ENCODE data around the gene ZSCAN5B.
"Not testable (repeated sequence)": the region's sequence is repeated elsewhere in the genome, so short reads cannot be mapped to it uniquely, and the experiment has no call there.

ZSCAN5B gene

DNA sequence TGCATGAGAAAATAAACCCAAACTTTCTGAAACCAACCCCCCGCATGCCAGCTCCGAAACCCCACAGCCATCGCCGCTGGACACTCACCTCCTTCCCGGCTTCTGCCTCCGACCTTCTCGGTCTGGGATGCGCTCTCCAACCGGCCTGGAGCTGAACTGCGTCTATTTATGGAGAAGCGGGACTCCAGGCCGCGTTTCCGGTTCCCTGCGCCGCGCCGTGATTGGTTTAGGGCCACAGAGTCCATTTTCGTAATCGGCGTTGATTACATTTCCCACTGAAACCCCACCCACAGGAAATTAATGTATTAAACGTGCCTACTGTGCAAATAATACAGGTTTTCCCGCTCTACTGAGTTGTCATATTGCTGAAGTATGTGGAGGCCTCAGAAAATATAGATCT, at the start of gene ZSCAN5B:
ZSCAN5B (minus strand) TSS at position 138 of the 400 bp plus-strand sequence. CDS start 4,731 bp downstream, outside the sequence.
- DNase-seq (ENCODE audit: low read depth in 2 of 2), result not testable (repeated sequence)

GRCh38 chr19:56245764-56246163, 48.2 kb upstream of the ZSCAN5B start:
- not testable (repeated sequence) for DNase-seq (ENCODE audit: low read depth in 2 of 2)

- DNase-seq (ENCODE audit: low read depth in 2 of 2), result no peak
Observed at GRCh38 chr19:56245121-56245740, 47.6 kb upstream of the ZSCAN5B start.

DNA sequence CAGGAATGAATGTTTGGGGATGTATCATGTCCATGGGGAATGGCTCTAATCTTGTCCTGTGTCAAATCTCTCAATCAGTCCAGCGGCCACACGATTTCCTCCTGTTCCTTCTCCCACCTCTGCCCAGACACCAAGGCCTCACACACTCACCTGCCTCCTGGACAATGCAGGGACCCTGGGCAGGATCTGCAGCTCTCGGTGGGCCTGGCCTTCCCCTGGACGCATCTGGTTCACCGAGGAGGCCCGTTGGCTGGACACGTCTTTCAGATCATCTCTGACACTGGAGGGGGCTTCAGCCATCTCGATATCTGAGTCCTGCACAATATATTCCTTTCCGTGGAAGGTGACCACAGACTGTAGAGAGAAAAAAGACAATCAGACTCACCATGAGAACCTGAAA, 25.9 kb upstream of the ZSCAN5B start:
- DNase-seq (ENCODE audit: low read depth in 2 of 2), result no peak

GRCh38 chr19:56222901-56223300, 25.3 kb upstream of the ZSCAN5B start:
- no peak for DNase-seq (ENCODE audit: low read depth in 2 of 2)

DNA sequence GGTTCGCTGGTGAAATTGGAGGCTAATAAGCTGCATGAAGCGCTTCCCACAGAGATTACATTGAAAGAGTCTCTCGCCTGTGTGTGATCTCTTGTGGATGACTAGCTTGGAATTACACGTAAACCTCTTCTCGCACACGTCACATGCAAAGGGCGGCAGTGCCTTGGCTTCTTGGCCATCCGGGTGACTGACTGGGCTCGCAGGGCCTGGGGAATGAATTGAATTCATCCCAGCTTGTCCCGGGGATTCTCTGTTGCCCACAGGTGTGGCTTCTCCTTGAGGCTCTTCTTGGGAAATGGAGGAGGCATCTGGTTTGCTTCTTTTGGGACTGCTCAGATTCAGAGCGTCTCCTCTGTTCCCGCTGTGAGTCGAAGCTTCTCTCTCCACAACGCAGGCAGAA, 24.3 kb upstream of the ZSCAN5B start:
- no peak for DNase-seq (ENCODE audit: low read depth in 2 of 2)

GRCh38 chr19:56221442-56221841, 23.9 kb upstream of the ZSCAN5B start:
- DNase-seq (ENCODE audit: low read depth in 2 of 2), result not testable (repeated sequence)

- DNase-seq (ENCODE audit: low read depth in 2 of 2), result no peak
Observed at GRCh38 chr19:56218961-56219360, 21.4 kb upstream of the ZSCAN5B start.

DNA sequence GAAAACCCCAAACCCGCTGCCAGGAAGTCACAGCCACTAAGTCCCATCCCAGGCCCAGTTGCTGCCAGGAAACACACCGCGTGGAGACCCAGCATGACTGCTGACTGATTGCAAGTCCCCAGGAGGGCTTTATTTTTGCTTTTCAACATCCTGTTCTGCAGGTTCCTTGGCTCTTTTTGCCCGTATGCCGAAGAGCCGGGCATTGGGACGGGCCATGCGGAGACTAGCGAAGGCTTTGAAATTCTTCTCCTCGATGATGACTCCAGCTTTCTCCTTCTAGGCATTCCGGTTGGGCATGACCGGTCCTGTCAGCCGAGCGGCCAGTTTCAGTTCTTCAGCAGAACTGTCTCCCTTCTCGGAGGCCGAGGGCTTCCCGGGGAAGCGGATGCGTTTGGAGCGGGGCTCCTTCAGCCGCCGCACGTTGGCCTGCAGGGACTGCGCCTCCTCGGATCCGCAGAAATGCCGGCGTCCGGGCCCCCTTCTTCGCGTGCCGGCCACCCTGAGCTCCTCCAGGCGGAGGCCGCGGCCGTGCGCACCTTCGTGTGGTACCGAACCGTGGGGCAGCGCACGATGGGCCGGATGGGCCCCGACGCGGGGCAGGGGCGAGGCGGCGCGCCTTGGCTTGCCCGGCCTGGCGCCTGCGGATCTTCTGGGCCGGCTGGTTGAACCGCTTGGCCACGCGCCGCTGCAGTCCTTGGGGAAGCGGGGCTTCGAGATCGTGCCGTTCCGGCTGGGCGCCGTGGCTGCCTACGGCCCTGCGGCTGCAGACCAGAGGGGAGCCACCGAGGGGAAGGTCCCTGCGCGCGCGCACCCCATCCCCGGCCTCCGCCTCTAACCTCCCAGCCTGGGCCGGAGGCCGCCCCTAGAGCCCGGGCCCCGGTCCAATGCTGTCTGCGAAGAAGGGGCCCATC, 19.7 kb upstream of the ZSCAN5B start:
- no peak for DNase-seq (ENCODE audit: low read depth in 2 of 2)

DNA sequence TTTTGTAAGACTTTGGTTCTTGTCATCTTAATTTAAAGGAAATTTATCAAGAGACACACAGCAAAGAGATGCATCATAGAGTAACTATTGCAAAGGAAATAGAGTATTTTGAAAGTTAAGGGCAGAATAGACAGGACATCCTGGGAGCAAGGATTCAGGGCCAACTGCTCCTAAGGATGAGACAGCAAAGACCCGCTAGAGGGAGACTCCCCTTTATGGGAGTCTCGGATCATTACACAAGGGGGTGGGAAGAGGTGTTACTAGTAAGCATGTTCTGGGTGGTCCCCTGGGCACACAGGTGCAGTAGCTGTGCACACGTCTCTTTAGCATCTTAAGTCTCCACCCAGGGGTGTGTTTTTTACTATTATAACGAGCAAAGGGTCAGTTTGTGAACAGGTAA, 14.1 kb upstream of the ZSCAN5B start:
- DNase-seq (ENCODE audit: low read depth in 2 of 2), result no peak

- not testable (repeated sequence) for DNase-seq (ENCODE audit: low read depth in 2 of 2)
Observed at GRCh38 chr19:56210036-56210435, 12.5 kb upstream of the ZSCAN5B start.

DNA sequence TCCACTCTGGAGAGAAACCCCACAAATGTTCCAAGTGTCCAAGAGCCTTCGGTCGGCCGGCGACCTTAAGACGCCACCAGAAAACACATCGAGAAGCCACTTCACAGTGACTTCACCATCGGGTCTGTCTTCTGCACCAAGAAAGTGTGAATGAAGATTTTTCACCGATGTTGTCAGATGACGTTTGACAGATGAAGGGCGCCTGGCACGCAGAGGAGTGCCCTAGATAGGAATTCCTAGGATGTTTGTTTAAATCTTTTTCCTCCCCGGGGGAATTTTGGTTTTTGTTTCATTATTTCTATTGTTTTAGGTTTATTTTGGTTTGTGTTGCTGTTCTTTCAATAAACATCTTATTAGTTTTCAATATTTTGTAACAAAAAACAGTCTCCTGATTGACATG, 11.5 kb upstream of the ZSCAN5B start:
- no peak for DNase-seq (ENCODE audit: low read depth in 2 of 2)

- not testable (repeated sequence) for DNase-seq (ENCODE audit: low read depth in 2 of 2)
Observed at GRCh38 chr19:56207581-56207980, 10.0 kb upstream of the ZSCAN5B start.

DNA sequence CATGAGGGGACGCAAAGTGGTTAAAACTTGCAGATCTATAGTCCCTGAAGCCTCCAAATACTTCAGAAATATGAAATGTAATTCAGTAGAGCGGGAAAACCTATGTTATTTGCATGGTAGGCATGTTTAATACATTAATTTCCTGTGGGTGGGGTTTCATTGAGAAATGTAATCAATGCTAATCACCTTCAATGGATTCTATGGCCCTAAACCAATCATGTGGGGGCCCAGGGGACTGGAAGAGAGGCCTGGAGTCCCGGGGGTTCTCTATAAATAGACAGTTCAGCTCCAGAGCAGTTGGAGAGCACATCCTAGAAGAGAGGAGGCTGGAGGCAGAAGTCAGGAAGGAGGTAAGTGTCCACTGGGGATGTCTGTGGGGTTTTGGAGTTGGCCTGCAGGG, 4.4 kb upstream of the ZSCAN5B start, which contains the start of gene ZSCAN5C:
ZSCAN5C (plus strand) TSS at position 301 of the 400 bp plus-strand sequence. CDS start 3,641 bp downstream, outside the sequence.
- no peak for DNase-seq (ENCODE audit: low read depth in 2 of 2)

GRCh38 chr19:56199687-56200086, 2.1 kb upstream of the ZSCAN5B start:
- no peak for DNase-seq (ENCODE audit: low read depth in 2 of 2)

- no peak for DNase-seq (ENCODE audit: low read depth in 2 of 2)
Observed at GRCh38 chr19:56193981-56194640, 3.5 kb downstream of the ZSCAN5B start.

DNA sequence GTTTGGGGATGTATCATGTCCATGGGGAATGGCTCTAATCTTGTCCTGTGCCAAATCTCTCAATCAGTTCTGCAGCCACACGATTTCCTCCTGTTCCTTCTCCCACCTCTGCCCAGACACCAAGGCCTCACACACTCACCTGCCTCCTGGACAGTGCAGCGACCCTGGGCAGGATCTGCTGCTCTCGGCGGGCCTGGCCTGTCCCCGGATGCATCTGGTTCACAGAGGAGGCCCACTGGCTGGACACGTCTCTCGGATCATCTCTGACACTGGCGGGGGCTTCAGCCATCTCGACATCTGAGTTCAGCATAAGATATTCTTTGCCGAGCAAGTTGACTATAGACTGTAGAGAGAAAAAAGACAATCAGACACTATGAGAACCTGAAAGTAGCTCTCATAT, 5.9 kb downstream of the ZSCAN5B start:
- DNase-seq (ENCODE audit: low read depth in 2 of 2), result no peak

- no peak for DNase-seq (ENCODE audit: low read depth in 2 of 2)
Observed at GRCh38 chr19:56191115-56191514, 6.5 kb downstream of the ZSCAN5B start.

DNA sequence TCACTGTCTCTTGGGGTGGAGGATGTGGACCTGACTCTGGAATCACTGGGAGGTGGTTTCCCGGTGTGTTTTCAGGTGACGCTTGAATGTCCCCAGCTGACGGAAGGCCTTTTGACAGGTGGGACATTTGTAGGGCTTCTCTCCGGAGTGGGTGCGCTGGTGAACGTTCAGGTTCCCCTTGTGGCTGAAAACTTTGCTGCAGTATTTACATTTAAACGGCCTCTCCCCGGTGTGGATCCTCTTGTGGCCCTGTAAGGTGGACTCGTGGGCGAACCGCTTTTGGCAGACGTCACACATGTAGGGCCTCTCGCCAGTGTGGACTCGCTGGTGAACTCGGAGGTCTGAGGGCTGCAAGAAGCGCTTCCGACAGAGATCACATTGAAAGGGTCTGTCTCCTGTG, 7.8 kb downstream of the ZSCAN5B start:
- no peak for DNase-seq (ENCODE audit: low read depth in 2 of 2)

GRCh38 chr19:56177564-56178243, 19.9 kb downstream of the ZSCAN5B start:
- DNase-seq (ENCODE audit: low read depth in 2 of 2), result no peak

- DNase-seq (ENCODE audit: low read depth in 2 of 2), result no peak
Observed at GRCh38 chr19:56176881-56177280, 20.7 kb downstream of the ZSCAN5B start.

DNA sequence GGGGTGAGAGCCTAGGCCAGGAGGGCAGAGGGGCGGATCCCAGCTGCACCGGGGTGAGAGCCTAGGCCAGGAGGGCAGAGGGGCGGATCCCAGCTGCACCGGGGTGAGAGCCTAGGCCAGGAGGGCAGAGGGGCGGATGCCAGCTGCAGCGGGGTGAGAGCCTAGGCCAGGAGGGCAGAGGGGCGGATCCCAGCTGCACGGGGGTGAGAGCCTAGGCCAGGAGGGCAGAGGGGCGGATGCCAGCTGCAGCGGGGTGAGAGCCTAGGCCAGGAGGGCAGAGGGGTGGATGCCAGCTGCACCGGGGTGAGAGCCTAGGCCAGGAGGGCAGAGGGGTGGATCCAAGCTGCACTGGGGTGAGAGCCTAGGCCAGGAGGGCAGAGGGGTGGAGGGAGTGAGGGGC, 21.3 kb downstream of the ZSCAN5B start:
- not testable (repeated sequence) for DNase-seq (ENCODE audit: low read depth in 2 of 2)

All from stimulated activated CD4-positive, alpha-beta T cell treated with anti-CD3 and anti-CD28 coated beads, Interleukin-1b, Interleukin-23, amount 100 ng/mL, for 4 hours (primary cell).